Aorta (tissue), 5 donors: Measurements from ENCODE around the gene ANKRD18A. TPM values are rescaled to one million over a fixed set of nuclear protein-coding genes. Genes with fewer than 3 reads are reported as not detected.

ENCODE experiments used
- ATAC-seq: fragments of 200-7000 bp; cut with Tn5 transposase; one replicate; pipeline ENCODE4 v1.9.1; 2022; ENCODE audit warnings: moderate library complexity; ENCODE audit not compliant: low FRiP score
- DNase-seq, 2 donors: peaks; one replicate each; pipeline ENCODE4 v3.0.0-alpha.2; 2020
- H3K27ac ChIP-seq, 2 donors: one replicate each; pipeline ENCODE4 v1.5.1; 2013; ENCODE audit warnings: low read length in 2 of 2, mild to moderate bottlenecking in 2 of 2, moderate library complexity in 2 of 2, control low read depth in 1 of 2, inconsistent platforms in 1 of 2, low read depth in 1 of 2
- H3K27me3 ChIP-seq, 2 donors: one replicate each; pipeline ENCODE4 v1.6.1; 2013; ENCODE audit warnings: control low read depth in 1 of 2, low read length in 1 of 2, mild to moderate bottlenecking in 1 of 2, moderate library complexity in 1 of 2; ENCODE audit not compliant: insufficient read depth in 2 of 2, control insufficient read depth in 1 of 2
- H3K36me3 ChIP-seq, 2 donors: one replicate each; pipeline ENCODE4 v1.6.1; 2013; ENCODE audit warnings: control low read depth in 1 of 2, low read length in 1 of 2, mild to moderate bottlenecking in 1 of 2; ENCODE audit not compliant: insufficient read depth in 2 of 2, control insufficient read depth in 1 of 2
- H3K4me1 ChIP-seq, 2 donors: one replicate each; pipeline ENCODE4 v1.6.1; 2013; ENCODE audit warnings: low read length in 2 of 2, control low read depth in 1 of 2, mild to moderate bottlenecking in 1 of 2, moderate library complexity in 1 of 2; ENCODE audit not compliant: insufficient read depth in 2 of 2, control insufficient read depth in 1 of 2
- H3K4me3 ChIP-seq, 2 donors: one replicate each; pipeline ENCODE4 v1.5.1; 2013; ENCODE audit warnings: low read length in 2 of 2, control low read depth in 1 of 2, mild to moderate bottlenecking in 1 of 2
- H3K9me3 ChIP-seq: one replicate; pipeline ENCODE4 v1.6.1; 2013; ENCODE audit warnings: mild to moderate bottlenecking, low read length; ENCODE audit not compliant: control insufficient read depth
- WGBS, 2 donors: extraction: QIAGEN DNeasy Blood & Tissue Kit; methylation state at CpG; one replicate each; pipeline ENCODE4 v1.1.7; 2013; 5-methylcytosine and 5-hydroxymethylcytosine counted together
- intact Hi-C, 2 donors: fragments of 100-400 bp; cut with DNase I; formaldehyde crosslinking; loops; one replicate each; pipeline versions ENCODE4 v1.14.2 to v1.15.0; 2022
- polyA plus RNA-seq, 2 donors: library from polyadenylated mRNA; stranded (reverse); fragments of 200-250 nt; gene quantifications; one replicate each; pipeline ENCODE4 v1.2.3, GENCODE V29; 2013
- total RNA-seq, 2 donors: library from RNA; stranded (reverse); fragmentation: NEBNext Ultra II Directional; extraction: Animal tissue kit (Norgen Biotek cat#: 25700); gene quantifications; one replicate each; pipeline ENCODE4 v1.2.1, GENCODE V29; 2021
- donor health status: healthy with polysubstance abuse.
- donor health status: Bipolar disorder and iron deficiency.
- donor health status: DM: no; HTN: no; CAD: no.
- donor health status: DM: no; HTN: no; CAD: no.
- donor health status: DM: yes; HTN: yes; CAD: no.

ANKRD18A gene
- total and polyA plus RNA-seq, 4 donors, result 0.06 to 0.18 TPM; not detected in 2

- 19 to 57% methylated on average over 37 to 38 of the region's 38 CpGs for WGBS, 2 donors
Observed at GRCh38 chr9:38526591-38526990, 93.8 kb downstream of the ANKRD18A start.

GRCh38 chr9:38523121-38523520, 97.3 kb downstream of the ANKRD18A start:
- DNase-seq, result no peak
- no peak for ATAC-seq
- H3K4me1 ChIP-seq, result no peaks in the 10 kb centered on the region
- WGBS, 2 donors, result 46 to 54% methylated on average over 5 of the region's 5 CpGs
- no peaks in the 10 kb centered on the region for H3K36me3 ChIP-seq
- no peak overlapping the region for H3K4me3 ChIP-seq
- intact Hi-C loops, result no loop called here
- no peak overlapping the region for H3K27ac ChIP-seq
- no peaks in the 10 kb centered on the region for H3K27me3 ChIP-seq
- peaks cover 3% of the 10 kb centered on the region for H3K9me3 ChIP-seq

More at GRCh38 chr9:38526591-38526990, 93.8 kb downstream of the ANKRD18A start:
- H3K27me3 ChIP-seq, result no peaks in the 10 kb centered on the region
- H3K4me3 ChIP-seq, result no peak overlapping the region
- ATAC-seq (no peak), DNase-seq (no peak)
- H3K9me3 ChIP-seq, result peaks cover 3% of the 10 kb centered on the region
- intact Hi-C loops, result no loop called here
- no peaks in the 10 kb centered on the region for H3K36me3 ChIP-seq
- H3K4me1 ChIP-seq, result no peaks in the 10 kb centered on the region
- no peak overlapping the region for H3K27ac ChIP-seq

- intact Hi-C loops, result no loop called here
- DNase-seq (no peak), ATAC-seq (no peak)
- WGBS, 2 donors, result 62 to 73% methylated on average over 2 of the region's 2 CpGs
- no peaks in the 10 kb centered on the region for H3K36me3 ChIP-seq
- H3K4me1 ChIP-seq, result no peaks in the 10 kb centered on the region
- H3K27ac ChIP-seq, result no peak overlapping the region
- no peaks in the 10 kb centered on the region for H3K27me3 ChIP-seq
- H3K9me3 ChIP-seq, result peaks cover 3% of the 10 kb centered on the region
- no peak overlapping the region for H3K4me3 ChIP-seq
Observed at GRCh38 chr9:38521762-38522161, 98.6 kb downstream of the ANKRD18A start.

Other genes with a start within 250 kb of the ANKRD18A start
- gene ALDH1B1, start 227.9 kb downstream of the ANKRD18A start, total RNA-seq, result 100 to 1,000 TPM; 141 to 336 TPM
- gene ALDH1B1, start 227.9 kb downstream of the ANKRD18A start, polyA plus RNA-seq, result 10 to 100 TPM; 38.1 to 76.5 TPM
- 10 to 100 TPM in 1 of 2 donors, 1 to 10 TPM in 1; 5.9 to 27.8 TPM for gene IGFBPL1, start 196.1 kb downstream of the ANKRD18A start, total RNA-seq
- gene IGFBPL1, start 196.1 kb downstream of the ANKRD18A start, polyA plus RNA-seq, result 1 to 10 TPM in 1 of 2 donors, under 1 TPM in 1; 0.72 to 2.0 TPM
- not detected for gene FAM240B, start 99.5 kb upstream of the ANKRD18A start, total RNA-seq
- not detected for gene FAM240B, start 99.5 kb upstream of the ANKRD18A start, polyA plus RNA-seq